Loucy (cell line): Measurements from ENCODE around the gene TRPC3.

ENCODE experiments used
- H2AFZ ChIP-seq: fragments of 200-600 bp; sonication (generic); 2 replicates; pipeline ENCODE4 v1.6.0; 2016; ENCODE audit warnings: antibody characterized with exemption, mild to moderate bottlenecking, low read length, moderate library complexity
- H3F3A ChIP-seq: fragments of 200-600 bp; 2 replicates; pipeline ENCODE4 v1.6.0; 2016; ENCODE audit warnings: antibody characterized with exemption, low read depth, mild to moderate bottlenecking
- H3K27me3 ChIP-seq: fragments of 200-600 bp; sonication (generic); 2 replicates; pipeline ENCODE4 v1.6.1; 2014; ENCODE audit warnings: low read length, mild to moderate bottlenecking; ENCODE audit not compliant: insufficient read depth, poor library complexity, severe bottlenecking
- H3K36me3 ChIP-seq: fragments of 200-600 bp; sonication (generic); 2 replicates; pipeline ENCODE4 v1.6.1; 2016; ENCODE audit warnings: low read length; ENCODE audit not compliant: insufficient read depth
- H3K4me1 ChIP-seq: fragments of 200-600 bp; sonication (generic); 2 replicates; pipeline ENCODE4 v1.5.1; 2014; ENCODE audit warnings: low read length, mild to moderate bottlenecking; ENCODE audit not compliant: insufficient read depth, poor library complexity, severe bottlenecking
- H3K4me2 ChIP-seq: fragments of 200-600 bp; sonication (generic); 2 replicates; pipeline ENCODE4 v1.6.0; 2014; ENCODE audit warnings: antibody characterized with exemption, low read length, low read depth, mild to moderate bottlenecking; ENCODE audit not compliant: poor library complexity, severe bottlenecking
- H3K4me3 ChIP-seq: fragments of 200-600 bp; sonication (generic); 2 replicates; pipeline ENCODE4 v1.5.1; 2014; ENCODE audit warnings: low read length, mild to moderate bottlenecking, mixed read lengths; ENCODE audit not compliant: poor library complexity, severe bottlenecking
- H3K79me2 ChIP-seq: fragments of 200-600 bp; sonication (generic); 2 replicates; pipeline ENCODE4 v1.6.1; 2014; ENCODE audit warnings: low read length; ENCODE audit not compliant: insufficient read depth
- H3K9ac ChIP-seq: fragments of 200-600 bp; sonication (generic); 2 replicates; pipeline ENCODE4 v1.6.0; 2014; ENCODE audit warnings: mild to moderate bottlenecking, low read depth, low read length, moderate library complexity; ENCODE audit not compliant: poor library complexity, severe bottlenecking
- H3K9me2 ChIP-seq: fragments of 200-600 bp; sonication (generic); replicated peaks from 2 replicates; pipeline ENCODE4 v1.6.1; 2016; ENCODE audit warnings: low read depth, low read length, mixed read lengths
- H3K9me3 ChIP-seq: fragments of 200-600 bp; sonication (generic); 2 replicates; pipeline ENCODE4 v1.6.1; 2014; ENCODE audit warnings: mild to moderate bottlenecking, antibody characterized with exemption, low read length, low read depth; ENCODE audit not compliant: insufficient read depth
- H4K20me1 ChIP-seq: fragments of 200-600 bp; sonication (generic); 2 replicates; pipeline ENCODE4 v1.6.0; 2014; ENCODE audit warnings: antibody characterized with exemption, low read length, mild to moderate bottlenecking; ENCODE audit not compliant: insufficient read depth, poor library complexity, severe bottlenecking
- CTCF ChIP-seq: fragments of 200-600 bp; sonication (generic); conservative IDR thresholded peaks from 2 replicates; pipeline ENCODE4 v1.5.1; 2014; ENCODE audit warnings: mild to moderate bottlenecking, antibody characterized with exemption, low read length
- EZH2phosphoT487 ChIP-seq: fragments of 200-600 bp; IDR thresholded peaks from 2 replicates; pipeline ENCODE4 v1.6.1; 2018; ENCODE audit warnings: antibody characterized with exemption, mild to moderate bottlenecking, moderate library complexity, borderline replicate concordance

TRPC3 gene

GRCh38 chr4:121952290-121952689 lies 430 bp upstream of the TRPC3 start:
- Histone ChIP-seq H3K4me3 (no peak overlapping the region), H3K79me2 (no peaks in the 10 kb centered on the region), H3K9me2 (no peaks in the 10 kb centered on the region), H3F3A (no peaks in the 10 kb centered on the region), H3K4me1 (no peaks in the 10 kb centered on the region), H3K9me3 (no peaks in the 10 kb centered on the region), H4K20me1 (no peaks in the 10 kb centered on the region), H3K27me3 (no peaks in the 10 kb centered on the region), H3K9ac (no peak overlapping the region), H2AFZ (no peak overlapping the region), H3K36me3 (no peaks in the 10 kb centered on the region), H3K4me2 (no peak overlapping the region)
- TF ChIP-seq CTCF (no peak), EZH2phosphoT487 (no peak)

- no peaks in the 10 kb centered on the region for H3K79me2 ChIP-seq
- H3K9ac ChIP-seq, result no peak overlapping the region
- H3K9me3 ChIP-seq, result no peaks in the 10 kb centered on the region
- H3F3A ChIP-seq, result no peaks in the 10 kb centered on the region
- H3K36me3 ChIP-seq, result no peaks in the 10 kb centered on the region
- H3K4me1 ChIP-seq, result no peaks in the 10 kb centered on the region
- no peak overlapping the region for H3K4me3 ChIP-seq
- no peak overlapping the region for H2AFZ ChIP-seq
- H3K9me2 ChIP-seq, result no peaks in the 10 kb centered on the region
- H4K20me1 ChIP-seq, result no peaks in the 10 kb centered on the region
- no peak for TF ChIP-seq EZH2phosphoT487
- no peak for TF ChIP-seq CTCF
- no peaks in the 10 kb centered on the region for H3K27me3 ChIP-seq
- H3K4me2 ChIP-seq, result no peak overlapping the region
Measured at GRCh38 chr4:121950680-121951520, 960 bp downstream of the TRPC3 start.

- Histone ChIP-seq H3K27me3 (no peaks in the 10 kb centered on the region), H3K79me2 (no peaks in the 10 kb centered on the region), H3K4me3 (no peak overlapping the region), H3K36me3 (no peaks in the 10 kb centered on the region), H3F3A (no peaks in the 10 kb centered on the region), H4K20me1 (no peaks in the 10 kb centered on the region), H3K9me2 (no peaks in the 10 kb centered on the region), H3K9me3 (no peaks in the 10 kb centered on the region), H3K9ac (no peak overlapping the region), H3K4me2 (no peak overlapping the region), H3K4me1 (no peaks in the 10 kb centered on the region), H2AFZ (no peak overlapping the region)
- TF ChIP-seq EZH2phosphoT487 (no peak), CTCF (peak; percentile 35; the same call in 1 of the 2 replicates)
Measured at GRCh38 chr4:121950212-121950679, 1.6 kb downstream of the TRPC3 start.
